Activated T-cell treated with anti-CD3 and anti-CD28 coated beads, Interleukin-2, amount 50 U/mL, for 72 hours (primary cell): ENCODE results near the gene USP35. TPM values are rescaled to one million over a fixed set of nuclear protein-coding genes. Genes with fewer than 3 reads are reported as not detected.
"Not testable (repeated sequence)": the region's sequence is repeated elsewhere in the genome, so short reads cannot be mapped to it uniquely, and the experiment has no call there.

ENCODE experiments used
- ATAC-seq, 2 donors: fragments of 150-1000 bp; cut with Tn5 transposase; replicated peaks in 1 of 2; 2 replicates each; pipeline ENCODE4 v1.10.0; 2021; ENCODE audit warnings: moderate library complexity in 2 of 2, mild to moderate bottlenecking in 1 of 2
- DNase-seq, 2 donors: peaks; one replicate each; pipeline ENCODE4 v3.0.0; 2021 to 2022; ENCODE audit warnings: mixed read lengths in 1 of 2
- H3K27ac Mint-ChIP-seq: one replicate; pipeline ENCODE4 v1.8.0; 2022; ENCODE audit warnings: mild to moderate bottlenecking, moderate library complexity, mixed read lengths
- H3K27me3 Mint-ChIP-seq: one replicate; pipeline ENCODE4 v1.8.0; 2022; ENCODE audit warnings: low read depth, mixed read lengths
- H3K36me3 Mint-ChIP-seq, 2 donors: one replicate each; pipeline ENCODE4 v1.8.0; 2022; ENCODE audit warnings: mixed read lengths in 2 of 2, mild to moderate bottlenecking in 1 of 2; ENCODE audit not compliant: insufficient read depth in 2 of 2
- H3K4me1 Mint-ChIP-seq: one replicate; pipeline ENCODE4 v1.8.0; 2022; ENCODE audit warnings: low read depth, mixed read lengths
- H3K4me3 Mint-ChIP-seq, 2 donors: one replicate each; pipeline ENCODE4 v1.8.0; 2022; ENCODE audit warnings: mild to moderate bottlenecking in 2 of 2, mixed read lengths in 2 of 2, moderate library complexity in 2 of 2
- H3K9me3 Mint-ChIP-seq, 2 donors: one replicate each; pipeline ENCODE4 v1.8.0; 2022; ENCODE audit warnings: mixed read lengths in 2 of 2
- total RNA-seq, 2 donors: library from RNA; stranded (reverse); gene quantifications; one replicate each; pipeline ENCODE4 v1.2.3, GENCODE V29; 2022

The USP35 gene
- total RNA-seq, 2 donors from 2014 or later: 17.3 to 18.9 TPM

DNA sequence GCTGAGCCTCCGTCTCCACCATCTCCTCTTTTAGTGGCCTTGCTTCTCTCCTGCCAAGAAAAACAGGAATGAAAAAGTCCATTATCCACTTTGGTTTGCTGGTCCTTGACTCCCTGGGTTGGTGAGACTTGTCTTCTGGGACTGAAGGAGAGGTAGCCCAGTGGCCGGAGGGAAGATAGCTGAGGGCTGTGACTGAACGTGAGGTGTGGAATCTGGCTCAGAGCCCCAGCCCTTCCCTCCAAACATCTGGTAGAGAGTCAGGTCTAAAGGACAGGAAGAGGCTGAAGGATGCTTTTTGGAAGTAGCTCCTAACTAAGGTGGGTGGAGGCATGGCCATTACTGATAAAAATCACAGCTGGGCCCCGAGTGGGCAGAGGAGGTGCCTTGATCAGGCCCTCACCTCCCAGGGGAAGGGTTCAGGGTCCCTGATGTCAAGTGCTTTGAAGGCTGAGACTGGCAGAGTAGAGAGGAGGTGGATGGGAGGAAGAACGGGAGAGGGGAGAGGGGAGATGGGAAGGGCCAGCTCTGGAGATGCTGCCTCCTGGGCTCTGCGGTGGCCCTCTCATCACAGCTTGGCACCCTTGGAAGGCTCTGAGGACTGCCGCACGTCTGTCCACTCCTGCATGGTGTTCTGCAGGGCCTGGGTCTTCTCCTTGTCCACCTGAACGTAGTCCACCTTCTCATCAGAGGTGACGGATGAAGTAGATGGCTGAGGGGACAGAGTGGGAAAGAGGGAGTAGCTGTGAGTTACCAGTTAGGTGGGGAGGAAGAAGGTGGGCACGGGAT, 30.2 kb downstream of the USP35 start:
- H3K27me3 Mint-ChIP-seq: no peaks in the 10 kb centered on the region
- ATAC-seq: no peak
- H3K9me3 Mint-ChIP-seq: no peaks in the 10 kb centered on the region
- H3K27ac Mint-ChIP-seq: no peak overlapping the region
- H3K36me3 Mint-ChIP-seq: peaks cover 9 to 12% of the 10 kb centered on the region in 2 donors
- no peak for DNase-seq
- H3K4me1 Mint-ChIP-seq: peaks cover 34% of the 10 kb centered on the region
- no peak overlapping the region for H3K4me3 Mint-ChIP-seq

DNA sequence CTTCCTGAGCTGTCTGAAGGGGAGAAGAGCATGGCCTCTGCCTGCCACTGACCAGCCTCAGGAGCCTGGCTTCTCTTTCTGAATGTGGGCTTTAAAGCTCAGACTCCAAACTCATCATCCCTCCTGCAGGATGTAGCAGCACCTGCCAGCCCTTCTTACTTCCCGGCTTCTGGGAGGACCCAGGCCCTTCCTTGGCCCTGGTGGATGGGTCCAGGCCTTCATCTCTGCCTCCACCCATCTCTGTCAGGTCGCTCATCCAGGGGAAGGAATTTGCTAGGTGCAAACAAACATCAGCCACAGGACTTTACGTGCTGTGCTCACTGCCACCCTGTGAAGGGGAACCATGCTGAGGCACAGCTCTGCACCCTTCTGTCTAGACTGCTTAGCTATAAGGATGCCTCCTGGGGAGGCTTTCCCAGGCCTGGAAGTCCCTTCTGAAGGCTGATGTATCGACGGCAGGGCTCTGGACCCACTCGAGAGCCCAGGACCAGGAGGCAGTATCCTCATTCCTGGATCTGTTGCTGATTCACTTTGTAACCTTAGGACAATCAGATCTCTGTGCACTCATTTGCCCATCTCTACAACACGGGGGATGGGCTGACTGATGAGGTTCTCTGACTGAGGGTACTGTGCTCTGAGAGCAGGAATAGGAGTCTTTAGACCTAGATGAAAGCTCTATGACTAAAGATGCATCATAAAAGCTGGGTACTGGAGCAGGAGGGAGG, 30.9 kb downstream of the USP35 start:
- Mint-ChIP-seq H3K27me3 (no peaks in the 10 kb centered on the region), H3K36me3 (peaks cover 11 to 15% of the 10 kb centered on the region in 2 donors), H3K9me3 (no peaks in the 10 kb centered on the region), H3K4me3 (no peak overlapping the region), H3K4me1 (peaks cover 41% of the 10 kb centered on the region), H3K27ac (no peak overlapping the region)
- no peak for DNase-seq
- peak; percentile 25 to 42 for ATAC-seq

DNA sequence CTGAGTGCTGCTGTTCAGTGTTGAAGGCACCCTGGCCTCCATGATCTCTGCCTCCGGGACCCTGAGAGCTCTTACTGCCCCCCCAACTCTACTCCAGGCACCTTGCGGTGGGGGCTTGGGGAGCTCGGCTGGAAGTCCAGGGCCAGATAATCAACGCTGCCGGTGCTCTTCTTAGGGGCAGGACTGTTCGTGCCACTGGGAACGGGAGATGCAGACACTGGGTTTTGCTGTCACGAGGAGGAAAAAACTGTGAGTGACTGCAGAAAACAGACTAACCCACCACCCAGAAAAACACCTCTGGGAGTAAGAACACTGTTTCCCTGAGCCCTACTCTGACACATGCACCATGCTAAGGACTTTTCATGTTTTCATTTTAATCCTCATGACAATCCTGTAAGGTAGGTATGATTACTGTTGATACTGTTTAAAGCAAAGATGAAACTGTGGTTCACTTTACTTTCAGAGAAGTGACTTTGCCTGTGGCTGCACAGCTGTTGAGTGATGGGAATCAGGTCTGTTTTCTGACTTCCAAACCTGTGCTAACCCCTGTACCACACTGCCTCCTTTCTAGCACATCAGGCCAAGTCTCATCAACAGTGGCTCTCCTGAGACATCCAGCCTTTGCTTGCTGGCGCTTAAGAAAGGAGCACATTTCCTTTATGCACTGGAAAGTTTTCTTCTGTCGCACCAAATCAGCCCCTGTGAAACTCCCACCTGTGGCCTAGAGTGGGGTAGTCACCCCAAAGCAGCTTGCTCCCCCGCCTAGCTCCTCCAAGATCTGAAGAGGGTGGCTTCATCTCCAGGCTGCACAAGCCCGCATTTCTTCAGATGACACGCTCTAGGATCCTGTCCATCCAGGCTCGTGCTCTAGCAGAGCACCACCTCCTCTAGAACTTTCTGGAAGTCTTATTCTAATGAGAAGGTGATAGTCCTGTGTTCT, 31.8 kb downstream of the USP35 start:
- peak overlapping the region in 1 of 2 donors; percentile 9 for H3K4me3 Mint-ChIP-seq
- DNase-seq: no peak
- no peaks in the 10 kb centered on the region for H3K9me3 Mint-ChIP-seq
- peaks cover 15 to 19% of the 10 kb centered on the region in 2 donors for H3K36me3 Mint-ChIP-seq
- H3K27me3 Mint-ChIP-seq: no peaks in the 10 kb centered on the region
- peak; percentile 32 to 34 for ATAC-seq
- H3K27ac Mint-ChIP-seq: peak overlapping the region; percentile 16
- H3K4me1 Mint-ChIP-seq: peaks cover 49% of the 10 kb centered on the region

DNA sequence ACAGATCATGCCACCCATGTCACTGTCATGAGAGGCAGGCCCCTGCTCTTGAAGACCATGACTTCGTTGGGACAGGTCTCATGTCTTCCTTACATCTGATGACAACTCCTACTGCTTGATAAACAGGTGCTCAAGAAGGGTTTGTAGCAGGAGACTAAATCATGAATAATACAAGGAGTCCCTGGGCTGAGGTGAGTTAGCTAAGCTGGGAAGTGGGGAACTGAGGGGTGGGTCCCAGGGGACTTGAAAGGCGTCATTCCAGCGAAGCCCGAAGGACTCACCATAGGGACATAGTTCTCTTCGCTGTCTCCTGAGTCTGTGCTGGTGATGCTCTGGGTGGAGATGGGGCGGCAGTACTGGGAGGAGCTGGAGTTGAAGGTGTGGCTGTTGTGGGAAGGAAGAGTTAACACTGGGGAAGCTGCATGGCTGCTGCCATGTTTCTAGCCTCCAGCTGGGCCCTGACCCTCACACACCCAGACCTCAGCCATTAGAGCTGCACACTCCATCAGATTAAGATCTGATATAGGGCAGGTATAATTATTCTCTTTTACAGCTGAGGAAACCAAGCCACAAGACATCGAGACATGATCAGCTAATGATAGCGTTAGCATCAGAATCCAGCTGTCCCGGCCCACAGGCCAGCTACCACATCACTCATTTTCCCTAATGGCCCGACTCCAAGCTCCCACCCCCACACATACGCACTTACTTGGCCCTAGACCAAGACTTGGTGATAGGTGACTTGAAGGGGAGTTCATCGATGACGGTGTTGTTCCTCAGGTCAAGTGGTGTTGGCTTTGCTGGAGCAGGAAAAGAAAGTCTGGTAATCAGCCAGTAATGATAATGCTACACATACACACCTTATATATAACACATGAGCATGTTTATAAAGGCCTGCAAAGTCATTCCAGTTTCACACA, 32.9 kb downstream of the USP35 start:
- no peak for DNase-seq
- no peak overlapping the region for H3K4me3 Mint-ChIP-seq
- H3K27me3 Mint-ChIP-seq: no peaks in the 10 kb centered on the region
- ATAC-seq: no peak
- H3K9me3 Mint-ChIP-seq: no peaks in the 10 kb centered on the region
- peak overlapping the region; percentile 6 for H3K27ac Mint-ChIP-seq
- H3K4me1 Mint-ChIP-seq: peaks cover 52% of the 10 kb centered on the region
- H3K36me3 Mint-ChIP-seq: peaks cover 15 to 20% of the 10 kb centered on the region in 2 donors

DNA sequence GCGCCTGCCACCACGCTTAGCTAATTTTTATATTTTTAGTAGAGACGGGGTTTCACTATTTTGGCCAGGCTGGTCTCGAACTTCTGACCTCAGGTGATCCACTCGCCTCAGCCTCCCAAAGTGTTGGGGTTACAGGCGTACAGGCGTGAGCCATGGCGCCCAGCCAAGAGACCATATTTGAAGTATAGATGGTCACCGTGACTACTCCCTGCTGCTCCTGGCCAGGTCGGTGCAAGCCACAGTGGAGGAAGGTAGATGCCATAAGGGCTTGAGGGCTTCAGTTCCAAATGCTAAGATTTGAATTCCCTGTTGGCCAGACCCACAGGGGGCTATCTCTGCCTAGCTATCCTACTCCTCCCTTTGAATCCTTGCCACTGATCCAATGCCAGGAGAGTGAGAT, 34.0 kb downstream of the USP35 start:
- H3K36me3 Mint-ChIP-seq: peaks cover 14 to 22% of the 10 kb centered on the region in 2 donors
- H3K4me3 Mint-ChIP-seq, ATAC-seq: not testable (repeated sequence)

DNA sequence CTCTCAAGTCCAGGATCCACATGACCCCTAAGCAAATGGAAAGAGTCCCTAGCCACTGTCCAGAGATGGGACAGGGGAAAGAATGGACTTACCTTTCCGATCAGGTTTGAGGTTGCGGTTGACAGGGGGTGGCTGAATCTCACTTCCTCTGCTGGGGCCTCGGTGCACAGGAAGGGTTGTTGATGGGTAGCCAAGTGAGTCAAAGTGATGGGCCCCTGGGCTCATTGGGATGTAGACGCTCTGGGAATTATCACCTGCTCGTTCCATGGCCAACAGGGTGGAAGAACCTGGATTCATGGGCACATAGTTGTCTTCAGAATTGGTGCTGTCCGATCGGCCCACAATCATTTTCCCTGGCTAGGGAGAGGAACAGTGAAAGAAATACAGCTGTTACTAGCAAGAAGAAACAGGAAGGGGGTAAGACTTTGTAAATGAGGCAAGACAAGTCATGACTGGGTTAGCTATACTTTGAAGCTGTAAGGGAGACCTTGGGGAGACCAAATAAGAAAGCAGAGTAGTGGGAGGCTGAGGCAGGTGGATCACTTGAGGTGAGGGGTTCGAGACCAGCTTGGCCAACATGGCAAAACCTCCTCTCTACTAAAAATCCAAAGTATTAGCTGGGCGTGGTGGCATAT, 34.7 kb downstream of the USP35 start:
- DNase-seq: no peak
- Mint-ChIP-seq H3K36me3 (peaks cover 14 to 23% of the 10 kb centered on the region in 2 donors), H3K27me3 (no peaks in the 10 kb centered on the region), H3K4me3 (no peak overlapping the region), H3K4me1 (peaks cover 64% of the 10 kb centered on the region), H3K9me3 (no peaks in the 10 kb centered on the region), H3K27ac (no peak overlapping the region)
- ATAC-seq: no peak

More for the DNA sequence above, 34.0 kb downstream of the USP35 start:
- H3K4me1 Mint-ChIP-seq: peaks cover 58% of the 10 kb centered on the region
- H3K27me3 Mint-ChIP-seq, H3K27ac Mint-ChIP-seq, DNase-seq, H3K9me3 Mint-ChIP-seq: not testable (repeated sequence)

DNA sequence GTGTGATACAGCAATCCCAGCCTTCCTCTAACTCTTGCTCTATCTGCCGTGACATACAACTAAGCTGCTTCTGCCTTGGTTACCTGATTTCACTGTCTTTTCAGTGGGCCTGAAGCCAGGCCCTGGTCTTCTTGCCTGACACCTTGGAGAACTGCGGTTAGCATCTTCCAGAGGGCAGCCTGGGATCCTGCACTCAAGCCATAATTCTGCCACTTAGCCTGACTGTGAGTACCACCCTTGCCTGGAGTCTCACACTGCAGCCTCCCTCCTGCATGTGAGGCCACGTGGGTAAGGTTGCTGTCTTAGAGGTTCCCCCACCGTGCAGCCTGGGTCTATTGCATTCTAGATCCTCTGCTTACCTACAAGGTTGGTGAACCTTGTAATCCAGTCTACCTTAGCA, 35.8 kb downstream of the USP35 start:
- H3K27ac Mint-ChIP-seq: peak overlapping the region; percentile 3
- no peak for ATAC-seq

DNA sequence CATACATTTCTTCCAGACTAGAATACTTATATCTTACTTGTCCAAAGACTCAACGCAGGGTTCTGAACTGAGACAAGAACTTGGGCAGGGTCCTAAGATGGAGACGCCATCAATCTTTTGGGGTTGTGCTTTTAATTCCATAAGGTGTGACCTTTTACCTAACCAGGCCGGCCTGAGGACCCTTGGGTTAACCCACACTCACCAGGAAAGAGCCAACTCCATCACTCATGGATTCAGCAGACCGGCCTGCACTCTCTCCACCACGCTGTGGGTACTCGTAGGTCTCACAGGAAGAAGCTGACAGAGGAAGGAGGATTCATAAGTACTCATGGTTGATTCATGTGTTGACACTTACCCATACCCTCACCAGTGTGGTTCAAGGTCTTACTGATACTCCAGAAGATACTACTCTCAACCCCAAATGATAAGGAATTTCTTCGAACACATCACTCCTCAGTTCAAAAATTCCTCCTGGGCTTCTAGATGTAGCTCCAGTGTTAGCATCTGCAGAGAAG, 36.2 kb downstream of the USP35 start:
- Mint-ChIP-seq H3K36me3 (peaks cover 16 to 21% of the 10 kb centered on the region in 2 donors), H3K27me3 (no peaks in the 10 kb centered on the region), H3K4me1 (peaks cover 73% of the 10 kb centered on the region), H3K9me3 (peaks cover 0 to 2% of the 10 kb centered on the region in 2 donors), H3K4me3 (peak overlapping the region in 1 of 2 donors; percentile 6), H3K27ac (peak overlapping the region; percentile 3)
- peak; percentile 28 to 32 for DNase-seq
- ATAC-seq: peak; percentile 49 to 64

More for the DNA sequence above, 35.8 kb downstream of the USP35 start:
- Mint-ChIP-seq H3K36me3 (peaks cover 14 to 21% of the 10 kb centered on the region in 2 donors), H3K4me1 (peaks cover 72% of the 10 kb centered on the region), H3K4me3 (no peak overlapping the region), H3K9me3 (peaks cover 0 to under 1% of the 10 kb centered on the region in 2 donors), H3K27me3 (no peaks in the 10 kb centered on the region)
- DNase-seq: no peak

DNA sequence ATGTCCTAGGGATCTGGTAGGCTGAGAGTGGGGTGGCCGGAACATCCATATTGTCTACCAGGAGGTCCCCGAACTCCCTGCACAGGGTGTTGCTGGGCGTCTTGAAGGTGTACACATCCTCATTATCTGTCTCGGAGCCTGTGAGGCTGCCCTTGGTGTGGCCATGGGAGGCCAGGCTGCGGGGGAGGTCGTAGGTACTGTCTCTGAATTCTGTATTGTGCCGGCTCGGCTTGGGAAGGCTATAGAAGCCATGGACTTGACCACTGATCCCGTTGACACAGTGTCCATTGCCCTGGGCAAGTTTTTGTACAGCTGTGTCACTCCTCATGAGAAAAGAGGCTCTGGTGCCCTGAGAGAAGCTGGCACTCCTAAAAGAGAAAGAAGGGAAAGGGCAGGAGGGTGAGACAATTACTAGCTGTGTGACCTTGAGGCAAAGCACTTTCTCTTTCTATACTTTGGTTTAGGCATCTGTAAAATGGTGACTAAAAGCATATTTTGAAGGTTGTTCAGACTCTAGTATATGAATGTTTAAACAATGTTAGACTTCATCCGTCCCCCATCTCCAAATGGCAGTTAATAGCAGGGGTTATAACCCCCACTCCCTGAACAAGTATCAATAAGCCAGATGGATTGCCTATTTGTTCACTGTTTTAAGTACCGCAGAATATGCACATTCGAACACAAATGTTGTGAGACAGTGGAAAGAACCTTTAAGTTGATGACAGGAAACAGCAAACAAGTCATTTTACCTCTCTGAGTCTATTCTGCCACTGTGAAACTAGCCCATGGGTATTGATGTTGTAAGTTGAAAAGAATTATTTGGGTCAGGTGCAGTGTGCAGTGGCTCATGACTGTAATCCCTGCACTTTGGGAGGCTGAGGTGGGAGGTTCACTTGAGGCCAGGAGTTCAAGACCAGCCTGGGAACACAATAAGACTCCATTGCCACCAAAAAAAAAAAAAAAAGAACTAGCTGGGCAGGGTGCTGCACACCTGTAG, 38.3 kb downstream of the USP35 start:
- H3K9me3 Mint-ChIP-seq: peaks cover 0 to 2% of the 10 kb centered on the region in 2 donors
- H3K4me3 Mint-ChIP-seq: peak overlapping the region; percentile 69 to 72
- peaks cover 71% of the 10 kb centered on the region for H3K4me1 Mint-ChIP-seq
- DNase-seq (peak; percentile 41 to 42), ATAC-seq (peak; percentile 83 to 86)
- peaks cover 10 to 21% of the 10 kb centered on the region in 2 donors for H3K36me3 Mint-ChIP-seq
- peak overlapping the region; percentile 88 for H3K27ac Mint-ChIP-seq
- no peaks in the 10 kb centered on the region for H3K27me3 Mint-ChIP-seq

DNA sequence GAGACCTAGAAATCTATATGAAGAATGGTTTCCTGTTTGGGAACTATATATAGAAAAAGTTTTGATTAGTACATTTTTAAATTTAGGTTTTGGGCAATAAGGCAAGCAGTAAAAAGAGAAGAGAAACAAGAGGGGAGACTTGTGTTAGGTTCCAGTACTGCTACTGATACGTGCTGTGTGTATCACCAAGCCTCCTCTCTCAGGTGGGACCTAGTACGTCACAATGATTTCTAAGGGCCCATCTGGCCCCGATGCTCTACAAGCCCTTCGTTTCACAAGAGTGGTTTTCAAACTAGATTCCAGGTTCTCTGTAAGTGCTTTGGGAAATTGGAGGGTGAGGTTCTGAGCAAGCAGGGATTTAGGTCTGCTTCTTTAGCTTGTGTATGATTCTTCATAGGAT, 39.2 kb downstream of the USP35 start:
- peaks cover 0 to 2% of the 10 kb centered on the region in 2 donors for H3K9me3 Mint-ChIP-seq
- no peaks in the 10 kb centered on the region for H3K27me3 Mint-ChIP-seq
- H3K27ac Mint-ChIP-seq: peak overlapping the region; percentile 88
- DNase-seq (no peak), ATAC-seq (no peak)
- H3K4me1 Mint-ChIP-seq: peaks cover 75% of the 10 kb centered on the region
- H3K36me3 Mint-ChIP-seq: peaks cover 10 to 21% of the 10 kb centered on the region in 2 donors
- H3K4me3 Mint-ChIP-seq: peak overlapping the region in 1 of 2 donors; percentile 22
